GM12864 (cell line): ENCODE data around the gene KCNMA1.

Source experiments
- DNase-seq: peaks from one replicate; pipeline ENCODE4 v3.0.0-alpha.2; 2011; ENCODE audit warnings: low read depth
- H3K4me3 ChIP-seq: 2 replicates; pipeline ENCODE4 v1.5.1; 2011; ENCODE audit warnings: mild to moderate bottlenecking, low read depth, low read length, control low read depth
- TF ChIP-seq, protein P1 (sequence below): IDR thresholded peaks from 2 replicates; pipeline ENCODE4 v1.5.1; 2011; ENCODE audit warnings: low read depth, mild to moderate bottlenecking, moderate library complexity, low read length, control low read depth, inconsistent platforms; ENCODE audit errors: missing control alignments

KCNMA1 gene

DNA sequence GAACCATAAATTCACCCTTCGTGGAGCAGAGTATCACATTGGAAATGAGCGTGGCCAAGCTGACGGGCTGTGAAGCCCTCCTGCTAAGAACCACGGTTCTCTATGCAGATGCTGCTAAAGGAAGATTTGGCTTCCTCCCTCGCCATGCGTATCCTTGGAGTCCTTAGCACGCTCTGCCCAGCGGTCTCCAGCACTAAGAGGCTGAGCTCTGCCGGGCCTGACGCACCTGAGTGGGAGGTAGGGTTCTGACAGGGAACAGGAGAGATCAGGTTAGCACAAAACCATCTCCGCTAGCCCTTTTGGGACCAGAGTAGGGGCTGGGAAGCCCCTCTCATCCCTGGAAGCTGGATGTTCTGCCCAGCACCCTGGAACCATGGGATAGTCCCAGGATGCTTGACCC, 225.8 kb downstream of the KCNMA1 start:
- no peak for DNase-seq

DNA sequence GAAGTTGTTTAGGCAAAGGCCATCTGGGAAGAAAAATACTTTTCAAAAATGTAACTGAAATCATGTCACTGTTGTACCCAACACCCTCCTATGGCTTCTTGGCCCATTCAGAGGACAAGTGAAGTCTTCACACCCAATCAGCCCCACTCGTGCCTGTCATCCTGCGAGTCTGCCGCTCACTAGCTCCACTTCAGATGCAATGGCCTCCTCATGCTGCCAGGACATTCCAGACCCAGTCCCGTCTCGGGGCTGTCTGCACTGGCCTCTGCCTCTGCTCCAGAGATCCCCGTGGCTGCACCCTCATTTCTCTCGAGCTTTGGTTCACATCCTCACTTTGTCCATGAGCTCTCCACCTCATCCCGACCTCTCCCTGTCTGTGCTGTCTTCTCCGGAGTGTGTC, 227.1 kb downstream of the KCNMA1 start:
- no peak overlapping the region for H3K4me3 ChIP-seq
- TF ChIP-seq, protein P1, sequence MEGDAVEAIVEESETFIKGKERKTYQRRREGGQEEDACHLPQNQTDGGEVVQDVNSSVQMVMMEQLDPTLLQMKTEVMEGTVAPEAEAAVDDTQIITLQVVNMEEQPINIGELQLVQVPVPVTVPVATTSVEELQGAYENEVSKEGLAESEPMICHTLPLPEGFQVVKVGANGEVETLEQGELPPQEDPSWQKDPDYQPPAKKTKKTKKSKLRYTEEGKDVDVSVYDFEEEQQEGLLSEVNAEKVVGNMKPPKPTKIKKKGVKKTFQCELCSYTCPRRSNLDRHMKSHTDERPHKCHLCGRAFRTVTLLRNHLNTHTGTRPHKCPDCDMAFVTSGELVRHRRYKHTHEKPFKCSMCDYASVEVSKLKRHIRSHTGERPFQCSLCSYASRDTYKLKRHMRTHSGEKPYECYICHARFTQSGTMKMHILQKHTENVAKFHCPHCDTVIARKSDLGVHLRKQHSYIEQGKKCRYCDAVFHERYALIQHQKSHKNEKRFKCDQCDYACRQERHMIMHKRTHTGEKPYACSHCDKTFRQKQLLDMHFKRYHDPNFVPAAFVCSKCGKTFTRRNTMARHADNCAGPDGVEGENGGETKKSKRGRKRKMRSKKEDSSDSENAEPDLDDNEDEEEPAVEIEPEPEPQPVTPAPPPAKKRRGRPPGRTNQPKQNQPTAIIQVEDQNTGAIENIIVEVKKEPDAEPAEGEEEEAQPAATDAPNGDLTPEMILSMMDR: no peak
- DNase-seq: no peak

More for the DNA sequence above, 225.8 kb downstream of the KCNMA1 start:
- TF ChIP-seq, protein P1: no peak
- no peak overlapping the region for H3K4me3 ChIP-seq

GRCh38 chr10:77409697-77410471, 227.7 kb downstream of the KCNMA1 start:
- no peak for DNase-seq
- TF ChIP-seq, protein P1: no peak
- no peak overlapping the region for H3K4me3 ChIP-seq

DNA sequence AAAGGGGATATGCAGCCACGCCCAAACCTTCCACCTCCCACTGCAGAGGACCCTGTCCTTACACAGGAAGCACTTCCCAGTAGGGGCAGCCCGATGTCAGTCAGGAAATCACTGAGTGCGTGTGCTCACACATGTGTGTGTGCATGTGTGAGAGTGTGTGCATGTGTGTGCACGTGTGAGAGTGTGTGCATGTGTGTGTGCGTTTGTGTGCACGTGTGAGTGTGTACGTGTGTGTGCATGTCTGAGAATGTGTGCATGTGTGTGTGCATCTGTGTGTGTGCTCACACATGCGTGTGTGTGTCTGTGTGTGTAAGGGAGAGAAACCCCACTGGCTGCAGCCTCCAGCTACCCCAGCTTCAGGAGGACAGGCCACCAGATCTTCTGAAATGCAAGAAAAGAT, 229.3 kb downstream of the KCNMA1 start:
- TF ChIP-seq, protein P1: no peak
- DNase-seq: no peak
- H3K4me3 ChIP-seq: no peak overlapping the region

DNA sequence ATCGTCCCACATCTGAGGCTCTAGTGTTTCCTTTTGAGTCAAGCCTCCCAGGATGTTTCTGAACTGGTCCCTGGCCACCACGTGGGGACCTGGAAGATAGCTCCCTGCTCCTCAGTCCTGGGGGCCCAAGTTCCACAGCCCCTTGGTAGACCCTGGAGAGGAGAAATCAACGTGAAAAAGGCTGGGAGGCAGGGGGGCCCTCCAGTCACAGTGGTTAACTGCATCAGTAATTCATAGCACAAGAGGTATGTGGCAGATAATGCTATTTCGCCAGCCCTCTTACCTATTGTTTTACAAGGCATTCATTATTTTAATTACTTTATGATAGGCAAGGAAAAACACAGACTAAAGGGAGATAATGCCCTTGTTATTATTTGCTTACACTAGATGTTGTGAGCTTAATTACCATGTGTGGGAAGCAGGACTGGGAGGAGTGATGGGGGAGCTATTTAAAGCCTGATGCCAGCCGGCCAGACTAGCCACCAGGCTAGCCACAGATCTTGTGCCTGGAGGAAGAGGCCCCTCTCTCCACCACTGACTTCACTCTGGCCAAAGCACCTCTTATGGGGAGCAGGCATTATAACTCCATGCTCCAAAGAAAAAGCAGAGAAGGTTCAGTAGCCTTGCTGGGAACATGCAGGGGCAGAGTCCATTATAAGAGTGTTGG, 230.7 kb downstream of the KCNMA1 start:
- DNase-seq: no peak
- TF ChIP-seq, protein P1: no peak
- H3K4me3 ChIP-seq: no peak overlapping the region

DNA sequence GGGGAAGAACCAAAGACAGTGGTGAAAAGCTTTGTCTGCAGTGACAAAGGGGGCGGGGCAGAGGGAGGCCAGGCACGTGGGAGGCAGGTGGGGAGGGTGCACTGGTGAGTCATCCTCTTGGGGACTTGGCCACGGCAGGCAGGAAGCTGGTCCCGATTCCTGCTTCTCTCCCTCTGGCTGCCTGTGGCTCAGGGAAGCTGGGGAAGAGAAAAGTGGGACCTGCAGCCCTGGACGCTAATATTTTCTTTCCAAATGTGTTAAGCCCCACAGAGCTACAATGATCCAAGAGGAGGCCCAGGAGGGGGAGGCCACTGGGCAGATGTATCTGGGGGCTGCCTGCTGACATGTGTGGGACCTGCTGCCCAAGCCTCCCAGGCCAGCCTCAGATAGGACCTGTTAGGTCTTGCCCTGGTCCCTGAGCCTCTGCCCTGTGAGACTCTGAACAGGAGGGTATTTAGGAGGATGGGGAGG, 231.8 kb downstream of the KCNMA1 start:
- no peak for DNase-seq
- TF ChIP-seq, protein P1: no peak
- no peak overlapping the region for H3K4me3 ChIP-seq

DNA sequence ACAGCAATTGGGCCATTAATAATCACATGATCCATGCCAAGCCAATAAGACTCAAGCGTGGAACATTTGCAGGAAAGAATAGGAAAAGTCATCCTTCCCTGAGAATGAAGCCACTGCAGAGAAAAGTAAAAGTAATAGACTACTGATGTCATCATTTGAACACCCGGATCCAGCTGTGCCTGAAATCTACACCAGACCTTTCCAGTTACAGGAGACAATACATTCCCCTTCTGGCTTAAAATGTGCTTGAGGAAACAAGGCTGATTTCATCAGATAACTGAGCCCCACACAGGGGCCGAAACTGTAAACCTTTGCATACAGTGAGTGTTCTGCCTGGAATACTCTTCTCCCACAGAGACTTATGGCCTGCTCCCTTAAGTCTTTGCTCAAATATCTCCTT, 232.8 kb downstream of the KCNMA1 start:
- H3K4me3 ChIP-seq: no peak overlapping the region
- no peak for DNase-seq
- TF ChIP-seq, protein P1: no peak
